GM18511 (cell line): ENCODE results near the gene POU2F1.
"Not testable (repeated sequence)": the region's sequence is repeated elsewhere in the genome, so short reads cannot be mapped to it uniquely, and the experiment has no call there.

ENCODE experiments used
- ATAC-seq: cut with Tn5 transposase; IDR thresholded peaks from one replicate; pipeline ENCODE4 v1.9.1; 2021; ENCODE audit warnings: mild to moderate bottlenecking, moderate library complexity; ENCODE audit not compliant: unreplicated experiment

The POU2F1 gene

GRCh38 chr1:167202049-167202448, 18.6 kb upstream of the POU2F1 start:
- ATAC-seq, result no peak

GRCh38 chr1:167205306-167206050, 15.2 kb upstream of the POU2F1 start:
- not testable (repeated sequence) for ATAC-seq

GRCh38 chr1:167206166-167206835, 14.4 kb upstream of the POU2F1 start:
- no peak for ATAC-seq

- no peak for ATAC-seq
These were observed 12.6 kb upstream of the POU2F1 start for GRCh38 chr1:167207940-167208623.

GRCh38 chr1:167208624-167208976, 12.1 kb upstream of the POU2F1 start:
- ATAC-seq, result no peak

DNA sequence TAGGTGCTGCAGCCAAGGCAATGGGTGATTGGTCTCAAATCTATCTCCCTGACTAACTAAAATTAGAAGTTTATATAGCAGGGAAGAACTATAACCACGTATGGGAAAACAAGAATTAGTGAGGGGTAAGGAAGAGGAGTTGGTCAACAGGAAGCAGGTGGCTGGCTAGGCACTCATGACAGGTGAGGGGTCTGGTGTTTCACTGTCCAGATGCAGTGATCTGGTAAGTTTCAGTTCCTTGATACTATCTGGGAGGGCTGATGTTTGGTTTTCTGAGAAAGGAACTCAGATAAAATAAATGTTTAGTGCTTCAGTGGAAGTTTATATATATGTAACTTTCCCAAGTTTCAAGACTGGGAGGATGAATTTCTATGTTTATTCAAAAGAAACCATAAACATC, 11.6 kb upstream of the POU2F1 start:
- ATAC-seq, result no peak

DNA sequence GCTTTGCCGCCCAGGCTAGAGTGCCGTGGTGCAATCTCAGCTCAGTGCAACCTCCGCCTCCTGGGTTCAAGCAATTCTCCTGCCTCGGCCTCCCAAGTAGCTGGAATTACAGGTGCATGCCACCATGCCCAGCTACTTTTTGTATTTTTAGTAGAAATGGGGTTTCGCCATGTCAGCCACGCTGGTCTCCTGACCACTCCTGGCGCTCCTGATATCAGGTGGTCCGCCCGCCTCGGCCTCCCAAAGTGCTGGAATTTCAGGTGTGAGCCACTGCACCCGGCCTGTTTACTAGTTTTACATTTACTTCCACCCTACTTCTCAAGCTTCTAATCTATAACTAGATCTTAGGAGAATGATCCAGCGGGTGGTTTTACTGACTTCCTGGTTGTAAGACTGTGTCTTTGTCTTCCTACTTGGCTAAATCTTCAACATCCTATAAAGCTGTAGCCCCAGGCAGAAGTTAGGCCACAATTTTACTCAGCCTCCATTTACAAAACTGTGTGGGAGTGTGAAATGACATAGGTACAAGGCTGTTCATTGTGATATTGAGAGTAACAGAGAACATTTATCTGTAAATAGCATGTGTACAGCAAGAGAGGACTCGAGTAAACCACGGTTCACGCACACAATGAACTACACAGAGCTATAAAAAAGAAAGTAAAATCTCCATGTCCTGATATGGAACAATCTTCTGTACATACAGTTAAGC, 9.6 kb upstream of the POU2F1 start:
- no peak for ATAC-seq

GRCh38 chr1:167212025-167212424, 8.7 kb upstream of the POU2F1 start:
- no peak for ATAC-seq

GRCh38 chr1:167216809-167217208, 3.9 kb upstream of the POU2F1 start:
- no peak for ATAC-seq

DNA sequence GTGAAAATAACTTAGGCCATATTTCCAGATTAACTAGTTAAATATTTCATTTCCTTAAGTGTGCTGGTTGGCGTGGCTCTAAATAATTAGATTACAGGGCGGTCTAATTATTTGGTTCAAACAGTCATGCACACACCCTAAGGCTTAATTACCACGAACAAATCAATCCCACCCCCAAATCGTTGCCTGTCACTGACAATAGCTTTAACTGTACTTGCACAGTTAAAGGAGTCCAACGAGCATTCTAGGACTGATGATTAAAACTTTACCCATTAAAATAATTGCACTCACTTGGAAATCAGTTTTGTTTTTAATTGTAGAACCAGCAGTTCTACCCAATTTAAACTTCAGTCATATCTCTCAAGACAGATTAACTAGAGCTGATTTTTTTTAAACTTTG, 1.5 kb upstream of the POU2F1 start:
- no peak for ATAC-seq

DNA sequence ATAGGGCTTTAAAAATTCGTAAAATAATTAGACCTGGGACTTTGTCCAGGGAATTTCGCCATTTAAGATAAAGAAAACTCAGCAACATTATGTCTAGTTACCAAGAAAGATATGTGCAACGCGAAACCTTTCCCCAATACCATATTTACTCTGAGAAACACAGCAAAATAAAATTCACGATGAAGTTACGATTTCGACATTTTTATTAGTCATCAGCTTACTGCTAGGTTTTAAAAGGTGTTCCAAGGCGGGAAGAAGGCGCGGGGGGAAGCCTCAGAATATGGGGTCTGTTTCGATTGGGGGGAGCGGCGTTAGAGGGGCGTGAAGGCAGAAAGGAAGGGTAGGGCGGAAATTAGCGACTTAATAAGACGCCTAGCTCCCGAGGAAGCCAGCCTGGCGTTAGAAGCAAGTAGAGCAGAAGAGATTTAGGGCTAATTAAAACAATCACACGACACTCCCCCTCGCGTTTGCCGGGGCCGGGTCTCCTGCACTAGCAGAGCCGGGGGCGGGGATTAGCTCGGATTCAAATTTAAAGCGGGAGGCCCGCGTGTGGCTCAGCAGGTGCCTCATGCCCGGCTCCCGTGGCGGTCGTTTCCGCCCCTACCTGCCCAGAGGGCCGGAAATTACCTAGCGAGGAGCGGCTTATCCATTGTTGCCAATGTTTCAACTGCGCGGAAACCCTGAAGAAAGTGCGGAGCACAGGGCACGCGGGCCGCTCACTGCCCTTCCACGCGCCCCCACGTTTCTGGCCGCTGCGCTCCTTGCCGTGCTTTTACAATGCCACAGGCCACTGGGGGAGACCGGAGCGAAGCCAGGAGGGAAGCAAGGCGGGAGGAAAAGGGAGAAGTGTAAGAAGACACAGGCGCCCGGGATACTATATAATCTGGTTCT, 795 bp upstream of the POU2F1 start:
- ATAC-seq, result peak; percentile 50

GRCh38 chr1:167221126-167221737, 546 bp downstream of the POU2F1 start:
- ATAC-seq, result peak; percentile 12

DNA sequence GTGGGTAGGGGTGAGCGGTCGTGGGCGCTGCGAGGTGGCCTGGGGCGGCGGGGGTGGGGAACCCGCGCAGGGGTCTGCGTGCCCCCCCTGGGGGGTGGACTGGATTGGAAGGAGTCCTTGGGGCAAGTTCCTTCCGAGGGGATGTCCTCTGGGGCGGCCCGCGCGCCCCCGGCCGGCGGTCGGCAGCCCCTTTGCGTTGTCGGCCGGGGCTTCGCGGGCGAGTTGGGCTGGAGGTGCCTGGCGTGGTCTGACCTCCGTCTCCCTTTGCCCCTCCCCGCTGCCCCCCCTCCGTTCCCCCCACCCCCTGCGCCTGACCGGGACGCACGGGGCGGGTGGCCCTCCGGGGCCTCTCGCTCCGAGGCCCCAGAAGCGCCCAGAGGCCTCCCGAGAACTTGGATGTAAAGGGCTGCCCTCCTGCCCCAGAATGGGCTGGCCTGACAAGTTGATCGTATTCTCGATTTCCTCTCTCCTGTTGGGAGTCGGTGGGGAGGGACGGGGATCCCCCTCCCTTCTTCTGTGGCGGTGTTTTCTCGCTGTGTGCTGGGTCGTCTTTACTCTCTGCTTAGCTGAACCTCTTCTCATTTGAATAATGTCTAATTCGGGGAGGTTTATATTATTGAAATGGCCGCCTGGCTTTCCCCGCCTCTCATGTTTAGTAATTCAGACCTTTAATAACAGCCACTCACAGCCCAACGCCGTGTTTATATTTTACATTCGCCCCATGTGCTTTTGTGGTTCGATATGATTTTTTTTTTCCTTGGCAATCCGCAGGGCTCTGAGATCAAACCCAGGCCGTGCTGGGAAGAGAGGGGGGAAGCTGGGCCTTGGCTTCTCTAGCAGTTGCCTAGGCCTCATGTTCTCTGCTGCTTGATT, 1.3 kb downstream of the POU2F1 start:
- peak; percentile 62 for ATAC-seq

DNA sequence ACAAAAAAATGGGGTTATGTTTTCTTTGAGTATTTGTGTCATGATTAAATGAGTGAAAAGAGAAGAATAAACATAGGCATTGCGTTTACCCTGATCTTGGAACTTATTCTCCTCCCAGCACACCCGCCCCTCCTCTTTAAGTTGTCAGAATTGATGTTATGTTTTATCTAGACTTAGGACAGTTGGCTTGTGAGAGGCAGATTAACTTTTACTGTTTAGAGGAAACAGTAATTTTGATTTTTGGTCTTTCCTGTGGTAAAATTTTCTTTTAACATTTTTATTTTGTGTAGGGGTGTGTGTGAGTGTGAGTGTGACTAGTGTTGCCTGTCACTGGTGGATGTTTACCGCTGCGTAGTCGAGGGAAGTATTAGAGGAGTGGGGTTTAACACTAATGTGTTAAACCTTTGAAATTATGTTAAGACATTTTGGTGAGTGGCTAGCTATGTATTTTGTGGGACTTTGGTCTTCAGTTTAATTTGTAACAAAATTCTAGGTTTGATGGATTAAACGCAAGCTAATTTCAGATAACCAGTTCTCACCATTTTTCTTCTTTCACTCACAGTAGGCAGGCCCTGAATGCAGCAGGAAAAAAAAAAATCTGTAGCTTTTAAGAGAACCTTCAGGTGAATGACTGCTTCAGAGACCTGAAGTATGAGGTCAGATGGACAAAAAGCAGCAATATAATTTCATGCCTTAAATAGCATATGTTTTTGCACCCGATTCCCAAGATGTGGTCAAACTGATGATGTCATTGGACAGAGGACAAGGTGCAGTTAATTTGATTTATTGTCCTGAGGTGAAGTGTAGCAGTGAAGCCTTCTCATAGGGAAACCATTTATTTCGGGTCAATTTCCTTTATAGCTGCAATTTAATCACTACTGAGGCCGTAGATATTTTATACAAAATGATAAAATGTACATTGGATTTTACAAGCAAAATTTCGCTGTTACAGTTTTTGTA, 2.7 kb downstream of the POU2F1 start:
- no peak for ATAC-seq

GRCh38 chr1:167224734-167225235, 4.1 kb downstream of the POU2F1 start:
- not testable (repeated sequence) for ATAC-seq

DNA sequence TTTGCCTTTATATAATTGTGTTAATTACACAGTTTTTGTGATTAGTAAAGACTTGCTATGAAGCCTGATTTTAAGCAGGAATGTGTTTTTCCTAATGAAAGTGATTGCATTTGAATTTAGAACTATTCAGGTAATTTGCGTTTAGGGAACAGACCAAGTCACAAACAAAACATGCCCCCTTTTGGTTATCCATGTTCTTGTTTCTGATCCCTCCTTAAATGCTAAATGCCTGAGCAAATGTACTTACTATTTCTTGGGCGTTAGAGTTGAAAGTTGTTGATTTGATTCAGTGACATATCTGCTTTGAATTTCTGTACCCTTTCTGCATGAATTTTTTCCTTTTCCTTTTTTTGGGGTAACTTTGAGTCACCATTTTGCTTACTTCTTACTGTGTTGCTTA, 5.2 kb downstream of the POU2F1 start:
- no peak for ATAC-seq

DNA sequence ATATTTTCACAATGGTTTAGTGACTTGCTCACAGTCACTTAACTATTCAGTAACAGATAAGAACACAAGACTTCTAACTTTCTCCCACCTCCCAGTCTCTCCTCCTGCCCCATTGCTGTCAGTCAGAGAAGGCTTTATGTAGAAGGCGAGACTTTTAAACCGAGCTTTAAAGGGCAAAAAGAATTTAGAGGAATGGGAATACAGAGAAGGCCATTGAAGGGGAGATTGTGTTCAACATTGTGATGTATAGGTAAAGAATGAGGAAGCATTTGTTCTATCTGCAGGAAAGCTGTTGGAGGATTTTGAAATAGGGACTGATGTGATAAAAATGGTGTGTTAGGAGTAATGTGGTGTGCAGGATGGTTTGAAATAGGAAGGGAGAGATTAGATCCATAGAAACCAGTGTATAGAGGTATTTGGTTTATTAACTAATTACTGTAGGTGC, 7.3 kb downstream of the POU2F1 start:
- ATAC-seq, result no peak
